ENCODE results near the gene NCKAP5.

- no peak for TF ChIP-seq POLR2A (IDR thresholded peaks at IDR 0.05)
- no peak for TF ChIP-seq CTCF (IDR thresholded peaks at IDR 0.05)
These were observed 332.3 kb downstream of the NCKAP5 start for GRCh38 chr2:133235968-133236367.

All from prostate gland (tissue), 2 donors.